Stomach (tissue), 9 donors: ENCODE results near the gene DRAXIN. TPM values are rescaled to one million over a fixed set of nuclear protein-coding genes. Genes with fewer than 3 reads are reported as not detected.

ENCODE experiments used
- DNase-seq, 2 donors: peaks; one replicate each; pipeline versions ENCODE4 v3.0.0 to v3.0.0-alpha.2; 2013 to 2019
- H3K27ac ChIP-seq, 5 donors: fragments of 200-600 bp in 4 of 5; sonication (generic) in 4 of 5; one replicate each; pipeline ENCODE4 v1.5.1; 2013 to 2019; ENCODE audit warnings: mild to moderate bottlenecking in 1 of 5, moderate library complexity in 1 of 5
- H3K27me3 ChIP-seq, 3 donors: fragments of 200-600 bp; sonication (generic); one replicate each; pipeline ENCODE4 v1.5.1; 2017 to 2019; ENCODE audit warnings: mixed run types in 1 of 3
- H3K36me3 ChIP-seq, 4 donors: fragments of 200-600 bp; sonication (generic); 1 replicate in 3 of 4; 2 replicates in 1 of 4; pipeline ENCODE4 v1.5.1; 2016 to 2019
- H3K4me1 ChIP-seq, 4 donors: fragments of 200-600 bp; sonication (generic); one replicate each; pipeline ENCODE4 v1.5.1; 2016 to 2019
- H3K4me3 ChIP-seq, 4 donors: fragments of 200-600 bp; sonication (generic) in 3 of 4; one replicate each; pipeline ENCODE4 v1.5.1; 2016 to 2019; ENCODE audit warnings: mild to moderate bottlenecking in 1 of 4
- H3K9me3 ChIP-seq, 4 donors: fragments of 200-600 bp; sonication (generic); one replicate each; pipeline ENCODE4 v1.5.1; 2016 to 2019
- EP300 ChIP-seq: sonication (generic); formaldehyde crosslinking; IDR thresholded peaks from one replicate; pipeline ENCODE4 v1.6.1; 2017; ENCODE audit warnings: antibody characterized with exemption
- POLR2A ChIP-seq, 4 donors: fragments of 450-650 bp; IDR thresholded peaks; one replicate each; pipeline ENCODE4 v1.6.1; 2016; ENCODE audit warnings: antibody characterized with exemption in 4 of 4, control low read depth in 2 of 4, mild to moderate bottlenecking in 1 of 4, moderate library complexity in 1 of 4
- POLR2AphosphoS5 ChIP-seq, 3 donors: sonication (generic); formaldehyde crosslinking; IDR thresholded peaks; one replicate each; pipeline ENCODE4 v1.6.1; 2016; ENCODE audit warnings: antibody characterized with exemption in 3 of 3
- WGBS, 5 donors: extraction: QIAGEN DNeasy Blood & Tissue Kit in 3 of 5; methylation state at CpG; one replicate each; pipeline versions ENCODE4 v1.1.5 to v1.1.7; 2013 to 2018; 5-methylcytosine and 5-hydroxymethylcytosine counted together
- intact Hi-C: fragments of 100-400 bp; cut with DNase I; formaldehyde crosslinking; loops from one replicate; pipeline ENCODE4 v1.15.1; 2023; ENCODE audit warnings: low total_unique reads
- polyA plus RNA-seq, 3 donors: library from polyadenylated mRNA; stranded (reverse); fragments of 200-250 nt; gene quantifications; one replicate each; pipeline ENCODE4 v1.2.3, GENCODE V29; 2013
- total RNA-seq, 5 donors: library from RNA; depleted of rRNA; stranded (reverse); fragments of >200 nt; gene quantifications; one replicate each; pipeline versions ENCODE4 v1.1.0 to v1.2.3, GENCODE V29; 2014 to 2016
- TF ChIP-seq, protein P1 (sequence below), 7 experiments: fragments of 450-650 bp in 4 of 7; fragments of 200-600 bp in 3 of 7; sonication (generic) in 3 of 7; IDR thresholded peaks; one replicate each; pipeline ENCODE4 v1.5.1; 2016 to 2019; ENCODE audit warnings: antibody characterized with exemption in 7 of 7, control low read depth in 2 of 7, mild to moderate bottlenecking in 1 of 7
- donor health status: healthy with polysubstance abuse.
- donor health status: Bipolar disorder and iron deficiency.
- donor health status: healthy.

The DRAXIN gene
- total and polyA plus RNA-seq, 8 donors = 0.03 to 0.18 (median 0.06) TPM; not detected in 5

DNA sequence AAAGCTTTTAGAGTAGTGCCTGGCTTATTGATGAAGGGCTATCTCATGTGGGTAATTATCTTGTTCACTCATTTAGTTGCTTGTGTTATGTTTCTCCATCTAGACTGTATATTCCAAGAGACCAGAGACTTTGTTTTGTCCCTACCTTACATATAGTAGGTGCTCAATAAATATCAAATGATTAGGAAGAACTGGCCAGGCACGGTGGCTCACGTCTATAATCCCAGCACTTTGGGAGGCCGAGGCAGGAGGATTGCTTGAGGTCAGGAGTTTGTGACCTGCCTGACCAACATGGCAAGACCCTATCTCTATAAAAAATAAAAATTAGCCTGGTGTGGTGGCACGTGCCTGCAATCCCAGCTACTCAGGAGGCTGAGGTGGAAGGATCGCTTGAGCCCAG lies 46.2 kb upstream of the DRAXIN start:
- no peak for DNase-seq
- H3K36me3 ChIP-seq = no peaks in the 10 kb centered on the region
- H3K4me1 ChIP-seq = peaks cover 23 to 25% (median 24%) of the 10 kb centered on the region in 4 donors
- H3K27ac ChIP-seq = no peak overlapping the region
- TF ChIP-seq POLR2A (IDR thresholded peaks at IDR 0.05) (no peak), POLR2AphosphoS5 (IDR thresholded peaks at IDR 0.05) (no peak), EP300 (no peak)
- TF ChIP-seq, protein P1, sequence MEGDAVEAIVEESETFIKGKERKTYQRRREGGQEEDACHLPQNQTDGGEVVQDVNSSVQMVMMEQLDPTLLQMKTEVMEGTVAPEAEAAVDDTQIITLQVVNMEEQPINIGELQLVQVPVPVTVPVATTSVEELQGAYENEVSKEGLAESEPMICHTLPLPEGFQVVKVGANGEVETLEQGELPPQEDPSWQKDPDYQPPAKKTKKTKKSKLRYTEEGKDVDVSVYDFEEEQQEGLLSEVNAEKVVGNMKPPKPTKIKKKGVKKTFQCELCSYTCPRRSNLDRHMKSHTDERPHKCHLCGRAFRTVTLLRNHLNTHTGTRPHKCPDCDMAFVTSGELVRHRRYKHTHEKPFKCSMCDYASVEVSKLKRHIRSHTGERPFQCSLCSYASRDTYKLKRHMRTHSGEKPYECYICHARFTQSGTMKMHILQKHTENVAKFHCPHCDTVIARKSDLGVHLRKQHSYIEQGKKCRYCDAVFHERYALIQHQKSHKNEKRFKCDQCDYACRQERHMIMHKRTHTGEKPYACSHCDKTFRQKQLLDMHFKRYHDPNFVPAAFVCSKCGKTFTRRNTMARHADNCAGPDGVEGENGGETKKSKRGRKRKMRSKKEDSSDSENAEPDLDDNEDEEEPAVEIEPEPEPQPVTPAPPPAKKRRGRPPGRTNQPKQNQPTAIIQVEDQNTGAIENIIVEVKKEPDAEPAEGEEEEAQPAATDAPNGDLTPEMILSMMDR (IDR thresholded peaks at IDR 0.05) = no peak
- intact Hi-C loops = loop anchor here (5.0 kb wide), 1 partner anchor 77 kb away; no protein-coding TSS in a partner anchor
- H3K4me3 ChIP-seq = no peak overlapping the region
- no peaks in the 10 kb centered on the region for H3K9me3 ChIP-seq
- WGBS, 5 donors = 87 to 94% (median 92%) methylated on average over 5 of the region's 5 CpGs
- peaks cover 0 to 63% (median 20%) of the 10 kb centered on the region in 3 donors for H3K27me3 ChIP-seq

DNA sequence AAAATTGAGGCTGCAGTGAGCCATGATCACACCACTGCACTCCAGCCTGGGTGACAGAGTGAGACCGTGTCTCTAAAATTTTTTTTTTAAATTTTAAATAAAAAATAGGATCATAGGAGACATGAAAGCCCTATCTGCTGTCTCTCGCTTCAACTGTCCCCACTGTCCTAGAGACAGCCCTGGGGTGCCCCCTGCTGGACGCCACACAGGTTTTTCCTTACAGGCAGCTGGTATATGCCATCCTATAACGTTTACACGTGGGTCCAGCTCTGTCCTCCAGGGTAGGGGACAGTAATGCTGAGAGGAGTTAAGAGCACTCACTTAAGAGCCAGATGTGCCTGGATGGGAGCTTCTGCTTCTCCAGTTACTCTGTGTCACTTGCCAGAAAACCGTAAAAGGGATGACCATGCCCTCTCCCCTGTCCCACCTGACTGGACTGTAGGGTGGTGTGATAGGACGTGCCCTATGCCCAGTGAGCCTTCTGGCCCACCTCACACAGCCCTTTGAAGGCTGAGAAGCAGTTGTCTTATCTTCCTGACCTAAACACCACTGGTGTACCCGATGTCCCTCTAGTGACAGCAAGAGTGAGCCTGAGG lies 45.7 kb upstream of the DRAXIN start:
- TF ChIP-seq POLR2AphosphoS5 (IDR thresholded peaks at IDR 0.05) (no peak), POLR2A (IDR thresholded peaks at IDR 0.05) (no peak), EP300 (no peak)
- TF ChIP-seq, protein P1 (IDR thresholded peaks at IDR 0.05) = peak in 5 of 7 experiments; percentile 24 to 72 (median 49)

DNA sequence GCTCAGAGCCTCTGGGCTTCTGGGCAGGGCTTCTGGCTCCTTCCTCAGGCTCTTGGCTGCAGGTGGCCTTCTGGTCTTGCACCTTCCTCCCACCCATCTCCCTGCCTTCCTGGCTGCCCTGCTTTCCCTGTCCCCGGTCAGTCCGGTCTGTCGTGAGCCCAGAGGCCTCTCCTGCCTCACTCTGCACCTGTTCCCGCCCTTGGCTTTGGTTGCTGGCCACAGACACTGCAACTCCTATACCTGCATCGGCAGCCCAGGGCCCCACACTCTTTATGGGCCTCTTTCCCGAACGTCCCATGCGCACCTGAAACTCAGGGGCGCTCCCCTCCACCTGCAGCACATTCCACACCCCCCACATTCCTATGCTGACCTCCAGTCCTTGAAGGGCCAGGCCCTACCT lies 45.2 kb upstream of the DRAXIN start:
- no peak for DNase-seq
- Histone ChIP-seq H3K27ac (no peak overlapping the region), H3K27me3 (peaks cover 0 to 65% (median 20%) of the 10 kb centered on the region in 3 donors), H3K4me1 (peaks cover 31 to 33% (median 32%) of the 10 kb centered on the region in 4 donors), H3K9me3 (no peaks in the 10 kb centered on the region), H3K36me3 (no peaks in the 10 kb centered on the region), H3K4me3 (no peak overlapping the region)
- WGBS, 5 donors = 80 to 89% (median 85%) methylated on average over 9 of the region's 9 CpGs
- intact Hi-C loops = loop anchor here (5.0 kb wide), 1 partner anchor 76 kb away; no protein-coding TSS in a partner anchor
- TF ChIP-seq, protein P1 (IDR thresholded peaks at IDR 0.05) = no peak
- TF ChIP-seq POLR2AphosphoS5 (IDR thresholded peaks at IDR 0.05) (no peak), EP300 (no peak), POLR2A (IDR thresholded peaks at IDR 0.05) (no peak)

More for the DNA sequence above, 45.7 kb upstream of the DRAXIN start:
- Histone ChIP-seq H3K36me3 (no peaks in the 10 kb centered on the region), H3K9me3 (no peaks in the 10 kb centered on the region), H3K4me1 (peaks cover 28 to 30% (median 29%) of the 10 kb centered on the region in 4 donors), H3K27ac (no peak overlapping the region), H3K27me3 (peaks cover 0 to 66% (median 20%) of the 10 kb centered on the region in 3 donors), H3K4me3 (no peak overlapping the region)
- 24 to 32% (median 30%) methylated on average over 8 of the region's 8 CpGs for WGBS, 5 donors
- intact Hi-C loops = loop anchor here (5.0 kb wide), 1 partner anchor 77 kb away; no protein-coding TSS in a partner anchor
- DNase-seq = peak; percentile 82 to 89

DNA sequence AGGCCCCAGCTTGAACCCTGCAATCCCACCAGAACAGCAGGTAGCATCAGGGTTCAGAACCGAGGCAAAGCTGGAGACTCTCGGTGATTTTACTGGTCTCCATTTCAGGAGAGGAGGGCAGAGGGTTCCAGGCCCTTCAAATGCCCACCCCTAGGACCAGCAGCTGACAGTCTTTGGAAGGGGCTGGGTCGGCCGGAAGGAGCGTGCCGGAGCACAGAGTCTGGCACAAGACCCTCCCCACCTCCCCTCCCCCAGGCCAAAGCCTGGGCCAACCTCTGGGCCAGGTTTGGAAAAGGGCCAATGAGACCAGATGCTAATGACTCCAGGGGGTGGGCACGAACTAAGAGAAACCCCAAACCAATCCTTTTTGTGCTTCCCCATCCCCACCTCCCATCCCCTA lies 44.2 kb upstream of the DRAXIN start:
- no peaks in the 10 kb centered on the region for H3K36me3 ChIP-seq
- no peak overlapping the region for H3K27ac ChIP-seq
- intact Hi-C loops = loop anchor here (5.0 kb wide), 1 partner anchor 75 kb away; no protein-coding TSS in a partner anchor
- H3K4me1 ChIP-seq = peaks cover 31 to 33% (median 32%) of the 10 kb centered on the region in 4 donors
- DNase-seq = no peak
- peaks cover 0 to 55% (median 20%) of the 10 kb centered on the region in 3 donors for H3K27me3 ChIP-seq
- 73 to 87% (median 85%) methylated on average over 7 of the region's 7 CpGs for WGBS, 5 donors
- no peak overlapping the region for H3K4me3 ChIP-seq
- TF ChIP-seq POLR2AphosphoS5 (IDR thresholded peaks at IDR 0.05) = no peak
- TF ChIP-seq, protein P1 (IDR thresholded peaks at IDR 0.05) = no peak
- H3K9me3 ChIP-seq = no peaks in the 10 kb centered on the region
